Astrocyte of the cerebellum (primary cell): Measurements from ENCODE around the gene STAG1.
"Not testable (repeated sequence)": the region's sequence is repeated elsewhere in the genome, so short reads cannot be mapped to it uniquely, and the experiment has no call there.

Experiments used
- DNase-seq: peaks from one replicate; pipeline ENCODE4 v3.0.0-alpha.2; 2011; ENCODE audit warnings: low read depth
- H3K4me3 ChIP-seq: 2 replicates; pipeline ENCODE4 v1.5.1; 2011; ENCODE audit warnings: mild to moderate bottlenecking, low read depth, low read length, moderate library complexity
- in situ Hi-C: cut with HindIII; loops from 2 replicates; pipeline ENCODE4 v1.10.0; 2017; ENCODE audit warnings: low sequenced_read_pairs
- TF ChIP-seq, protein P1 (sequence below): IDR thresholded peaks from 2 replicates; pipeline ENCODE4 v1.5.1; 2012; ENCODE audit warnings: low read length, low read depth, moderate library complexity, mild to moderate bottlenecking; ENCODE audit errors: missing control alignments

Gene STAG1

GRCh38 chr3:136752172-136752421, at the start of gene STAG1:
TSS of gene STAG1 (minus strand) at chr3:136752378. CDS start at chr3:136630898, 121,480 bp downstream.
- TF ChIP-seq, protein P1, sequence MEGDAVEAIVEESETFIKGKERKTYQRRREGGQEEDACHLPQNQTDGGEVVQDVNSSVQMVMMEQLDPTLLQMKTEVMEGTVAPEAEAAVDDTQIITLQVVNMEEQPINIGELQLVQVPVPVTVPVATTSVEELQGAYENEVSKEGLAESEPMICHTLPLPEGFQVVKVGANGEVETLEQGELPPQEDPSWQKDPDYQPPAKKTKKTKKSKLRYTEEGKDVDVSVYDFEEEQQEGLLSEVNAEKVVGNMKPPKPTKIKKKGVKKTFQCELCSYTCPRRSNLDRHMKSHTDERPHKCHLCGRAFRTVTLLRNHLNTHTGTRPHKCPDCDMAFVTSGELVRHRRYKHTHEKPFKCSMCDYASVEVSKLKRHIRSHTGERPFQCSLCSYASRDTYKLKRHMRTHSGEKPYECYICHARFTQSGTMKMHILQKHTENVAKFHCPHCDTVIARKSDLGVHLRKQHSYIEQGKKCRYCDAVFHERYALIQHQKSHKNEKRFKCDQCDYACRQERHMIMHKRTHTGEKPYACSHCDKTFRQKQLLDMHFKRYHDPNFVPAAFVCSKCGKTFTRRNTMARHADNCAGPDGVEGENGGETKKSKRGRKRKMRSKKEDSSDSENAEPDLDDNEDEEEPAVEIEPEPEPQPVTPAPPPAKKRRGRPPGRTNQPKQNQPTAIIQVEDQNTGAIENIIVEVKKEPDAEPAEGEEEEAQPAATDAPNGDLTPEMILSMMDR: peak; percentile 88
- H3K4me3 ChIP-seq: peak within 1 kb of the TSS; percentile 65
- DNase-seq: no peak
- in situ Hi-C loops: loop anchor here (10.0 kb wide), 1 partner anchor 263 kb away; no protein-coding TSS in a partner anchor

- H3K4me3 ChIP-seq, in situ Hi-C loops, DNase-seq: not testable (repeated sequence)
Measured at GRCh38 chr3:136801146-136801545, 49.0 kb upstream of the STAG1 start.

DNA sequence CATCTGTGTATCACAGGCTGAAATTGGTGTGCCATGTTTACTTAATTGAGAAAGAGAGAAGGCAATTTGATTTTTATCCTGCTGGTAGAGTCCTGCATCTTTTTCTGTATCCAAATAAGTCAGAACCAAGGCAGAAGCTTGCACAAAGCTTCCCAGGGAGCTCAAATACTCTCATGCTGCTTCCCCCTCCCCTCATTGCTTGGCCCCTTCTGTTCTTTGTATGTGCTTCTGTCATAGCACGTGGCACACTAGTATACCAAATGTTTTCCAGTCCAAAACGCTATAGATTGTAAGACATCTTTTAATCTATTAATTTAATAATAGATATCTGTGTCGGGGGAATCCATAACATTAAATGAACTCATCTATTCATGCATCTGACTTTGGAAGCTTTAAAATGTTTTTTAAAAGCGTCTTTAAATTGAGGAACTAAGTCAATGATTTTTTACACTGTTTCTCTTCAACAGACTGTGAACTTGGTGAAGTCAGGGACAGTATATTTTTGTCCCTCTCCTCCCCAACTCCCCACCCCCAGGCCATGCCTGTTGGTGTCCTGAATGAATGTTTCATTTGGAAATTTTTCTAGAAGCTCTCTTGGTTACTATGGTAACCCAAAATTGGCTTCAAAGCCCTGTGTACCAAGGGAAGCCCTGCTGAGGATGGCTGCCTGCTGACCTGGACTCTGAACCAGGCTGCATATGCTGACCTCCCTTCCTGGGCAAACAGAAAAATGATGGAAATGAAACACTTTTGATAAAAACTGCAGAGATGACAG, 40.6 kb upstream of the STAG1 start:
- DNase-seq: no peak
- TF ChIP-seq, protein P1: no peak
- in situ Hi-C loops: no loop called here
- no peak overlapping the region for H3K4me3 ChIP-seq

DNA sequence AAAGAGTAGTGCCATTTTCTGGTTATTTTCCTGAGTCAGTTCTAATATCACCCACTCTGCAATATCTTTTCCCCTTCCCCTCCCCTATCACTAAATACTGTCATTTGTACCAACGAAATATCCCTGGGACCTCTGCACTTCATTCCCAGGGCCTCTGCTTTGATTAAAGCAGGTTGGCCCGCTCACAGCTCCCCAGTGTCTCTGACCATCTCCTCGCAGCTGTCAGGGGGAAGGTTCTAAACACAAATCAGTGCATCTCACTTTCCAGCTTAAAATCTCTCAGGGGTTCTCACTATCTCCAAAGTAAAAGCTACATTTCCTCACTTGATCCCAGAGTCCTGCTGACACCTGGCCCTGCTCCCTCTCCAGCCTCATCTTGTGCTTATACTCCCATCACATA, 38.6 kb upstream of the STAG1 start:
- TF ChIP-seq, protein P1: no peak
- no peak overlapping the region for H3K4me3 ChIP-seq
- in situ Hi-C loops: no loop called here
- no peak for DNase-seq

DNA sequence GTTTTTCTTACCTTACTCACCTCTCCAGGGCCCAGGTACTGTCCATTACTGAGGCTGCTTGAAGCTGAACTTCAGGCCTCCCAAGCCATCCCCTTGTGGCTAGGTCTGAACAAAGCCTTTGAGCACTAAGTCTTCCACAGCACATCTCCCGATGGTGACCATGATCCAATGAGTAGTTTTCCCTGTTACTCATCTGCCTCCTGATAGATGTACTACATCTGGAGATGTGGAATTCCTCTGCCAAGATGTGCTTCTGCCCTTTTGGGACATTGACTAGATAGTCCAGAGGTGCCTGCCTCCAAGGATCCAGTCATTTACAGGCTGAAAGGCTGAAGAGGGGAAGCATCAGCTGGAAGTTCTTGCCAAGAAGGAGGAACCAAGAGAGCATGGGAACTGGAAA, 37.8 kb upstream of the STAG1 start:
- no peak for DNase-seq
- in situ Hi-C loops: no loop called here
- H3K4me3 ChIP-seq: no peak overlapping the region
- TF ChIP-seq, protein P1: no peak

DNA sequence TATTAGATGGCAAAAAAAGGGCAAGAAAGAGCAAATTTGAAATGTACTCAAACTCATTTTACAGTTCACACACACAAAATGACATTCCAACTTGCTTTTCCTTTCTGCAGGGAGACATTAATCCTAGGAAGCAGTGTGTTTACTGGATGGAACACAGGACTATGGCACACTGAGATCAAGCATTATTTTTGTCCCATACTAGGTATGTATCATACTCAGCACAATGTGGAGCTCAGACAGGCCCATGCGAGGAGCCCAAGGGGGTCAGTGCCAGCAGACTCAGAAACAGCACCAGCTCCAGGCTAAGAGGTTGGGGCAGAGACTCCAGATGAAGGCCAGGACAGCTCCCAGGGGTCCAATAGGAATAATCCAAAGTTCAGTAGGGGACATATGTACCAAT, 36.0 kb upstream of the STAG1 start:
- in situ Hi-C loops: no loop called here
- DNase-seq: no peak
- H3K4me3 ChIP-seq: no peak overlapping the region
- TF ChIP-seq, protein P1: no peak

- in situ Hi-C loops: no loop called here
- TF ChIP-seq, protein P1: no peak
- H3K4me3 ChIP-seq: no peak overlapping the region
- DNase-seq: peak; percentile 41
Measured at GRCh38 chr3:136787349-136787748, 35.2 kb upstream of the STAG1 start.
